Activated T-helper 9 cell treated with anti-CD3 and anti-CD28 coated beads, Interleukin-2, amount 50 U/mL, for 16 hours (primary cell): Measurements from ENCODE around the gene COL10A1.

Source experiments
- DNase-seq: peaks from one replicate; pipeline ENCODE4 v3.0.0-alpha.2; 2020; ENCODE audit warnings: low read depth

The COL10A1 gene

GRCh38 chr6:116083052-116083451 lies 42.9 kb downstream of the COL10A1 start:
- DNase-seq: no peak

GRCh38 chr6:116078945-116079344 lies 47.0 kb downstream of the COL10A1 start:
- DNase-seq: no peak

DNA sequence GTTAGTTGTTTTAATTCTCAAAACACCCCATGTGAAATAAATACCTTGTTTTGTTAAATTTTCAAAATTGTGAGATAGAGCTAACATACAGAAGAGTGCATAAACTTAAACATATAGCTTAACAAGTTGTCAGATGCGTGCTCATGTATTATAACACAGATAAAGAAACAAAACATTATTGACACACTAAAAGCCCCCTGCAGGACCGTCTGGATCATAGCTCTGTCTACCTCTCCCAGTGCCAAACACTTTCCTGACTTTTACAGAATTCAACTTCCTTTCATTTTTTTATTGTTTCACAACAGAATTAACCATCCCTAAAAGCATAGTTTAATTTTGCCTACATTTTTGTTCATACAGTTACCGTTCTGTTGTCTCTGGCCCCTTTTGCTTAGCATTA lies 47.4 kb downstream of the COL10A1 start:
- DNase-seq: no peak

DNA sequence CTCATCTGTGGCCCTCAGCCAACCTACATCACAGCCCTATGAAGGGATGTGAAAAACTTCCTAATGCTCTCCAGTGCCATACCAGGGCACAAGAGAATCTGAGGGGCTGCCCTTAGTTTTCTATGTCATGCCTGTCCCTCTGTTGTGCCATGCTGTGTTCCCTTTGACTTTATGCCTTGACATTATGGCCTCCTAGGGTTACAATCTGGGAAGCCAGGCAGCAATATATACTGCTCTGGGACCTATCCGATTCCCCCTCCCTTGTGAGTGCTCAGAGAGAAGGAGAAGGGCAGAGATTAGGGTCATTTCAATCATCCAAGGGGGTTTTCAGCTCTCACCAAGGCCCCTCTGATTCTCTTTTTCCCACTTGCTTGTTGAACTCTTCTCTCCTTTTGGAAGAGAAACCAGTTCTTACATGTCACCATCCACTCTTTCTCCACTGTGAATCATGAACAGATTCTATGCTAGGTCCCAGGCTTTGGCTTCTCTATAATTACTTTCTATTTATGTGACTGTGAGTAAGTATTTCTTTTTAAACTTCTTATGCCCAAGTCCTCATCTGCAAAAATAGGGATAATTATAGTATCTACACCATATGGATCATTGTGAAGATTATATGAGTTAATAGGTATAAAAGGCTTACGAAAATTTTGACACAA lies 51.1 kb downstream of the COL10A1 start:
- DNase-seq: no peak

DNA sequence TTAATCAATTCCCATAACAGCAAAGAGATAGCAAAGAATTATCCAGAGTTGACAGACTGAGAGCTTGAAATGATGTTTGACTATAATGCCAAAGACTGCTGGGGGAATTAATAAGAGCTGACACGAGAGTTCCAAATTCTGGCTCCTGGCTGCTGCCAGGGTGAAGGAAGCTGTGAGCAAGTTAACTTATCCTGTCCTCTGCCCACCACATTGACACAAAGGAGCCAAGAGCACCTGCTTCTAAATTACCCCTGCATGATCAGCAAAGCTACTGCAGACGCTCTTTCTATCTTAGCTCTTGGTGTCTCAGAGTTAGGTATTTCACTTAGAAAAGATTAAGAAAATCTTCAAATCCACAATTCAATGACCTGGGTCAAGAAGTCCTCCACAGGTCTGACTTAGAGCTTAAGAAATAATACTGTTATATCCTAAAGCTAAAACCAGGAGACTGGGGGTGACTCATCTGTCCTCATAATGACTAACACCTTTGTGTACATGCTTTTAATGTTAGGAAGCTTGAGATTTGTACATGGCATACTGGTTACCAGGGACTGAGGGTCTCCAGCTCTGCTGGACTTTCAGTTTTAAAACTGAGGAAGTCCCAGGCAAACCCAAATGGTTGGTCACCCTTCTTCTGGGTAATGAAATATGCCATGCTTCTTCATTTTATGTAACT lies 52.0 kb downstream of the COL10A1 start:
- DNase-seq: no peak

DNA sequence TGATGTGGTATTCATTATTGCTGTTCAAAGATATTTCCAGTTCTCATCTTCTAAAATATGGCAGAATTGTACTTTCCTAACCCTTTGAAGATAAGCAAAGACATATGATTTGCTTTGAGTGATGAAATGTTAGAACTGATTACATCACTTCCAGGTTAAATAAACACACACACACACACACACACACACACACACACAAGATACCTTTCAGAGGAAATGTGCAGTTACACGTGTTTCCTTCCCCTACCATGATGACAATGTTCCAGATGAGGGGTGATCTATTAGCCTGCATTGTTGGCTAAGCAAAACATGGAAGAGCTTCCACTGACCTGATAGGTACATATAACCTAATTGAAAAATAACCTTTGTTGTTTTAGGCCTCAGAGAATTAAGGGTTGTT lies 53.6 kb downstream of the COL10A1 start:
- no peak for DNase-seq

- DNase-seq: no peak
Measured at GRCh38 chr6:116070616-116071389, 55.1 kb downstream of the COL10A1 start.

DNA sequence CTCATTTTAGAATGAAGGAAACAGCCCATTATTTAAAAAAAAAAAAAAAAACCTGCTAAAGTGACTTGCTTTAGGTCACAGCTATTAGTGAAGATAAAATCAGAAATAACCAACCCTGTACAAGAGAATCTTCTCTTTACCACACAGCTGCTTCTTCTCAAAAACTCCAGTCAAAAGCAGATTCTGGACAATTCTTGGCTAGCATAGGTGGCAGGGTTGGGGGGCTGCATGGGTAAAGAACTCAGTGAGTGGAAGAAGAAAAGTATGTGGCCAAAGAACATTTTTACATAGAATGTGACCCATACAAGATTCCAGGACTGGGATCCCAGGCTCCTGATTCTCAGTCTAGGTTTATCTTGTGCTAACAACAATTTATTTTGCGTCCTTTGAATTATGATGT lies 55.8 kb downstream of the COL10A1 start:
- DNase-seq: no peak
